ENCODE data around the gene HSPA6.
"Not testable (repeated sequence)": the region's sequence is repeated elsewhere in the genome, so short reads cannot be mapped to it uniquely, and the experiment has no call there.

HSPA6 gene

GRCh38 chr1:161523817-161524741 lies at the start of gene HSPA6:
HSPA6 (plus strand) TSS chr1:161524540; CDS start chr1:161524659, 119 bp downstream.
- Histone ChIP-seq H3K27ac (ENCODE audit: low read depth, low read length) (peak within 1 kb of the TSS; percentile 12), H3K9ac (ENCODE audit: low read depth, low read length) (0 out of 2 replicates have a peak within 1 kb of the TSS, but pooled peaks have one; percentile 35), H3K27me3 (ENCODE audit: control insufficient read depth, insufficient read depth, low read length) (peaks cover 22% of the 10 kb centered on the region), H3K4me3 (ENCODE audit: low read depth, low read length) (peak within 1 kb of the TSS; percentile 87)
- H3K4me1 ChIP-seq (ENCODE audit: control insufficient read depth, insufficient read depth, low read length); H3K9me3 ChIP-seq (ENCODE audit: control insufficient read depth, insufficient read depth, low read length); H3K36me3 ChIP-seq (ENCODE audit: control insufficient read depth, insufficient read depth, low read length): not testable (repeated sequence)

- H3K27me3 ChIP-seq (ENCODE audit: control insufficient read depth, insufficient read depth, low read length) = peaks cover 11% of the 10 kb centered on the region
These were observed 46.6 kb upstream of the HSPA6 start for GRCh38 chr1:161477711-161478110.

DNA sequence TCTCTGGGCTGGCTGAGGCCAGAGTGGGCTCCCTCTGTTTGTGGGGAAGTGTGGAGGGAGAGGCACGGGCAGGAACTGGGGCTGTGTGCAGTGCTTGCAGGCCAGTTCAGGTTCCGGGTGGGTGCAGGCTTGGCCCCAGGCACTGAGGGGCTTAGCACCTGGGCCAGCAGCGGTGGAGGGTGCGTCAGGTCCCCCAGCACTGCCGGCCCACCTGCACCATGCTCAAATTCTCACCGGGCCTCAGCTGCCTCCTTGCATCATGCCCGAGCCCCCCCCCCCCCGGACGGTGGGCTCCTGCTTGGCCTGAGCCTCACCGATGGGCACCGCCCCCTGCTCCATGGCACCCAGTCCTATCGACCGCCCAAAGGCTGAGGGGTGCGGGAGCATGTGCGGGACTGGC lies 45.4 kb upstream of the HSPA6 start:
- Histone ChIP-seq H3K4me3 (ENCODE audit: low read depth, low read length) (no peak overlapping the region), H3K9me3 (ENCODE audit: control insufficient read depth, insufficient read depth, low read length) (peaks cover 5% of the 10 kb centered on the region), H3K27me3 (ENCODE audit: control insufficient read depth, insufficient read depth, low read length) (no peaks in the 10 kb centered on the region; the same call in 1 of the 2 replicates), H3K36me3 (ENCODE audit: control insufficient read depth, insufficient read depth, low read length) (no peaks in the 10 kb centered on the region), H3K4me1 (ENCODE audit: control insufficient read depth, insufficient read depth, low read length) (no peaks in the 10 kb centered on the region), H3K9ac (ENCODE audit: low read depth, low read length) (no peak overlapping the region), H3K27ac (ENCODE audit: low read depth, low read length) (no peak overlapping the region)

More at GRCh38 chr1:161477711-161478110, 46.6 kb upstream of the HSPA6 start:
- H3K36me3 ChIP-seq (ENCODE audit: control insufficient read depth, insufficient read depth, low read length); H3K27ac ChIP-seq (ENCODE audit: low read depth, low read length); H3K4me1 ChIP-seq (ENCODE audit: control insufficient read depth, insufficient read depth, low read length); H3K9me3 ChIP-seq (ENCODE audit: control insufficient read depth, insufficient read depth, low read length); H3K4me3 ChIP-seq (ENCODE audit: low read depth, low read length); H3K9ac ChIP-seq (ENCODE audit: low read depth, low read length): not testable (repeated sequence)

DNA sequence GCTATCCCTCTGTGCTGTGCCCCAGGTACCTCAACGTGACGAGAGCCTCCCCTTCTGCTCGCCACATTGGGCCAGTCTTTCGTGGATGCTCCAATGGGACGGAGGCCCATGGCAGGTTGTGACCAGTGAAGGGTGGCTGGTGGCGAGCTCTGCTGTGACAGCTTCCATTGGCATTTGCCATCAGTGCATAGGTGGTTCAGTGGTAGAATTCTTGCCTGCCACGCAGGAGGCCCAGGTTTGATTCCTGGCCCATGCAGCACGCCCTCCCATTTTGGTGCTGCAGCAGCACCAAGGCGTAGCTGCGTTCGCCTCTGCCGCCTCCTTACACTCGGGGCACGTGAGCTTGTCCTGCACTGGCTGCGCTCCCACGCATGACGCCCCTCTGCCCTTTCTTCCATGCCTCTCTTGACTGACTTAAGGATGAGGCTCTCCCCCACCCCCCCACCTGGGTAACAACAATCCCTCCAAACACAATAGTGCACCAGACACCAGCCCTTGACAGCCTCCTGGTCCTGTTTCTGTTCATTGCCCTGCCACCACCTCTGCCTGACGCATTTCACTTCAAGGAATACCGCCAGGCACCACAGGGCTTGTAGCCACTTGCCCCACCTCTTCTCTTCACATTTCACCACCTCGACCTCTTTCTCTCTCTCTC lies 43.8 kb upstream of the HSPA6 start:
- no peak overlapping the region for H3K4me3 ChIP-seq (ENCODE audit: low read depth, low read length)
- no peaks in the 10 kb centered on the region for H3K4me1 ChIP-seq (ENCODE audit: control insufficient read depth, insufficient read depth, low read length)
- H3K9ac ChIP-seq (ENCODE audit: low read depth, low read length) = no peak overlapping the region
- peaks cover 5% of the 10 kb centered on the region for H3K9me3 ChIP-seq (ENCODE audit: control insufficient read depth, insufficient read depth, low read length)
- H3K27me3 ChIP-seq (ENCODE audit: control insufficient read depth, insufficient read depth, low read length) = no peaks in the 10 kb centered on the region; the same call in 1 of the 2 replicates
- no peak overlapping the region for H3K27ac ChIP-seq (ENCODE audit: low read depth, low read length)
- H3K36me3 ChIP-seq (ENCODE audit: control insufficient read depth, insufficient read depth, low read length) = no peaks in the 10 kb centered on the region

GRCh38 chr1:161481624-161482392 lies 42.5 kb upstream of the HSPA6 start:
- Histone ChIP-seq H3K9me3 (ENCODE audit: control insufficient read depth, insufficient read depth, low read length) (peaks cover 5% of the 10 kb centered on the region), H3K9ac (ENCODE audit: low read depth, low read length) (no peak overlapping the region), H3K4me3 (ENCODE audit: low read depth, low read length) (no peak overlapping the region), H3K27ac (ENCODE audit: low read depth, low read length) (no peak overlapping the region), H3K4me1 (ENCODE audit: control insufficient read depth, insufficient read depth, low read length) (no peaks in the 10 kb centered on the region), H3K36me3 (ENCODE audit: control insufficient read depth, insufficient read depth, low read length) (no peaks in the 10 kb centered on the region), H3K27me3 (ENCODE audit: control insufficient read depth, insufficient read depth, low read length) (no peaks in the 10 kb centered on the region; the same call in 1 of the 2 replicates)

DNA sequence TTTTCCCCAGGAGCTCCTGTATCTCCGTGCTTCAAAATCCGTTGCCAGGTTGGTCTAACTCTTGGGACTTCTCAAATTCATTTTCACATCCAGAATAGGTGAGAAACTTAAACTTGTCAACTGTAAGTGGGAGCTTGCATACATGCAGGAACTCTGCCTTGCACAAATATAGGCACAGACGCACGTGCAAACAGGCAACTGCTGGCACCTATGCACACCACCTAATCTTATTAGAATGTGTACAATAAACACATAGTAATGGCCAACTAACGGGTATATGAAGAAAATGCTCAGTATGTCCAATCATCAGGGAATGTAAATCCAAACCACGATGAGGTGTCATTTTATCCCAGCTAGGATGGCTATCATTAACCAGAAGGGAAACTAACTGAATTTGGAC lies 41.7 kb upstream of the HSPA6 start:
- Histone ChIP-seq H3K9ac (ENCODE audit: low read depth, low read length) (no peak overlapping the region), H3K4me3 (ENCODE audit: low read depth, low read length) (no peak overlapping the region), H3K27me3 (ENCODE audit: control insufficient read depth, insufficient read depth, low read length) (no peaks in the 10 kb centered on the region; the same call in 1 of the 2 replicates), H3K27ac (ENCODE audit: low read depth, low read length) (no peak overlapping the region), H3K36me3 (ENCODE audit: control insufficient read depth, insufficient read depth, low read length) (no peaks in the 10 kb centered on the region), H3K9me3 (ENCODE audit: control insufficient read depth, insufficient read depth, low read length) (peaks cover 5% of the 10 kb centered on the region), H3K4me1 (ENCODE audit: control insufficient read depth, insufficient read depth, low read length) (peaks cover 3% of the 10 kb centered on the region; the same call in 1 of the 2 replicates)

DNA sequence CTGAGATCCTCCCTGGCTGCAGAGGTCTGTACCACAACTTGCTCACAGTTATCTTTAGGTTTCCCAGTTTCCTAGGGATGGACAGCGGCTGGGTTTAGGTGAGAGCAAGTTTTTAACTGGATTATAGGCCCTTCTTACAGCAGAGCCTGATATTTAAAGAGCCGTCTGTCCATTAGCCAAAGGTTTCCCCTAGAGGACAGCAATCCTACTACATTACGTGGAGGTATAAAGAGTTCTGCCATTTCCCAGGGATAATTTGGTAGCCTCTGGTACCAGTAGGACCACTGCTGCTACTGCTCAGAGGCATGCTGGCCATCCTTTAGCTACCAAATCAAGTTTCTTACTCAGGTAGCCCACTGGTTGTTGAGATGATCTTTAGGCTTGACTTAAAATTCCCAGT lies 41.0 kb upstream of the HSPA6 start:
- H3K9ac ChIP-seq (ENCODE audit: low read depth, low read length) = no peak overlapping the region
- no peak overlapping the region for H3K27ac ChIP-seq (ENCODE audit: low read depth, low read length)
- no peaks in the 10 kb centered on the region; the same call in 1 of the 2 replicates for H3K27me3 ChIP-seq (ENCODE audit: control insufficient read depth, insufficient read depth, low read length)
- H3K4me3 ChIP-seq (ENCODE audit: low read depth, low read length) = no peak overlapping the region
- peaks cover 3% of the 10 kb centered on the region; the same call in 1 of the 2 replicates for H3K4me1 ChIP-seq (ENCODE audit: control insufficient read depth, insufficient read depth, low read length)
- H3K9me3 ChIP-seq (ENCODE audit: control insufficient read depth, insufficient read depth, low read length) = peaks cover 5% of the 10 kb centered on the region
- H3K36me3 ChIP-seq (ENCODE audit: control insufficient read depth, insufficient read depth, low read length) = no peaks in the 10 kb centered on the region

DNA sequence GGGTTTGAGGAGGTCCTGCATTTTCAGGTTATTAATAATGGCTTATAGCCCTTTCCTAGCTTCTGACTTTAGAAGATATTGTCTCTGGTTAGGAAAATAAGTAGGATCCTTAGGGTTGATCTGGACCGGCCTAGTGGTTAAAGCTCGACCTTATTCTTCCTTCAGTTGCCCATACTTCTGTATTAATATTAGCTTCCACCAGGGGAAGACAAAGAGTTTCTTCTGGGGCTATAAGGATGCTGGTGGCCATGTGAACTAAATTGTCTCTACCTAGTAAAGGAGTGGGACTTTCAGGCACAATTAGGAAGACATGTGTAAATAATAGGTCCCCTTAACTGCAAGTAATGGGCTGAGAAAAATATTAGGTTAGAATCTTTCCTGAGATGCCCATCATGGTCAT lies 39.7 kb upstream of the HSPA6 start:
- H3K4me1 ChIP-seq (ENCODE audit: control insufficient read depth, insufficient read depth, low read length) = peaks cover 3% of the 10 kb centered on the region; the same call in 1 of the 2 replicates
- no peaks in the 10 kb centered on the region; the same call in 1 of the 2 replicates for H3K27me3 ChIP-seq (ENCODE audit: control insufficient read depth, insufficient read depth, low read length)
- no peak overlapping the region for H3K4me3 ChIP-seq (ENCODE audit: low read depth, low read length)
- H3K36me3 ChIP-seq (ENCODE audit: control insufficient read depth, insufficient read depth, low read length) = no peaks in the 10 kb centered on the region
- no peaks in the 10 kb centered on the region for H3K9me3 ChIP-seq (ENCODE audit: control insufficient read depth, insufficient read depth, low read length)
- H3K9ac ChIP-seq (ENCODE audit: low read depth, low read length) = no peak overlapping the region
- no peak overlapping the region for H3K27ac ChIP-seq (ENCODE audit: low read depth, low read length)

DNA sequence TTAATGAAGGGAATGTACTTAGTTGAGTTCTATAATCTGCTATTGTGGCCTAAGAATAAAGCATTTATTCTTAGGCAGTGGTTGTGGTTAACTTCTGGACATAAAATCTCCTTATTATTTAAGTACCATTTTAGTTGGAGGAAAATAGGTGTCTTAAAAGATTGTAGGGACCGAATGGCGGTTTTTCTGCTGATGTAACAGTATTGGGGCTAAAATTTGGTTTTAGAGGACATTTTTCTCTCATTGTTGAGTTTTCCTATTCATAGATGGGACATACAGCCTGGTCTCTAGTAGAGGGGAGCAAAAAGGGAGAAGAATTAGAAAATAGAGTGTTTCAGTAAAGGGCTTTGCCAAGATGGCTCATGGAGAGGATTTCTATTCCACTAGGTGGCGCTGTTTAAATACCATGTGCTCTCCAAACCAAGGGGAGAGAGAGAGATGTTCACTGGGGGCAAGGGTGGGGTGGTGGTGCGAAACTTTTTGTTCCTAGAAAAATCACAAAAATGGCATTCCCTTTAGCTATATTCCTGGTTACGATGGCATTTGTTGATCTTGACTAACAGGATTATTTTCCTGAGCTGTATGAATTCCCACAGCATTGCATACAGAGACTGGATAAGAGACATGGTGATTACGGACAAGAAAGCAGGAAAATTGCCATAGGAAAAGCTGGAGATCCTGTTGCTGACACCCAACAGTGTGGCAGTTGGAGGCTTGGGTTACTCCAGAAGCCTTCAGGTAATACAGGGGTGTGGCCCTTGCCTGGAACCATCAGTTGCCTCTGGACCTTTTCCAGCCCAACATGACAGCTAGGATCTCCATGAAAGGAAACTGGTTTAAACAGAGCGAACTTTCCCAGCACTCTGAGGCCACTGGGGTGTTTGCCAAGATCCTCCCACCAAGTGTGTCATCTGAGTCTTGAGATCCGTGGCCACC lies 37.3 kb upstream of the HSPA6 start:
- Histone ChIP-seq H3K4me3 (ENCODE audit: low read depth, low read length) (no peak overlapping the region), H3K27ac (ENCODE audit: low read depth, low read length) (no peak overlapping the region), H3K4me1 (ENCODE audit: control insufficient read depth, insufficient read depth, low read length) (peaks cover 3% of the 10 kb centered on the region; the same call in 1 of the 2 replicates), H3K27me3 (ENCODE audit: control insufficient read depth, insufficient read depth, low read length) (no peaks in the 10 kb centered on the region), H3K9me3 (ENCODE audit: control insufficient read depth, insufficient read depth, low read length) (no peaks in the 10 kb centered on the region), H3K36me3 (ENCODE audit: control insufficient read depth, insufficient read depth, low read length) (no peaks in the 10 kb centered on the region), H3K9ac (ENCODE audit: low read depth, low read length) (no peak overlapping the region)

DNA sequence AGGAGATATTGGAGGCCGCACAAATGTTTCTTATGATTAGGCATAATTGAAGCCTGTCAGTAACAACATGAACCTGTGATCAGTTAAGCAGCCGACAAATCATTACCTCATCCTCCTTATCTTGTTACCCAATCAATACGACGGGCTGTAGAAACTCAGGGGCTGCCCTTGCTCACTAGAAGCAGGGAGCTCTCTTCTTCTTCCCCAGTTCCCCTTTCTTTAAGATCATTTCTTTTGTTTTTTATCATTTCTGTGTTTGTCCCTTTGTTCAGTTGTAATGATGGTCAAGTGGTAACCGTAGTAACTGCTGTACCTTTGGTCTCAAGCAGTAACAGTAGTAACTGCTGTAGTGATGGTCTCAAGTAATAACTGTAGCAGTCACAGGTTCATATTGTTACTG lies 32.9 kb upstream of the HSPA6 start:
- Histone ChIP-seq H3K36me3 (ENCODE audit: control insufficient read depth, insufficient read depth, low read length) (no peaks in the 10 kb centered on the region), H3K27me3 (ENCODE audit: control insufficient read depth, insufficient read depth, low read length) (no peaks in the 10 kb centered on the region), H3K9ac (ENCODE audit: low read depth, low read length) (no peak overlapping the region), H3K4me3 (ENCODE audit: low read depth, low read length) (no peak overlapping the region), H3K9me3 (ENCODE audit: control insufficient read depth, insufficient read depth, low read length) (no peaks in the 10 kb centered on the region), H3K27ac (ENCODE audit: low read depth, low read length) (no peak overlapping the region), H3K4me1 (ENCODE audit: control insufficient read depth, insufficient read depth, low read length) (peaks cover 3% of the 10 kb centered on the region; the same call in 1 of the 2 replicates)
